Suprapubic skin (tissue), 4 donors: ENCODE results near the gene MSANTD4. TPM values are rescaled to one million over a fixed set of nuclear protein-coding genes. Genes with fewer than 3 reads are reported as not detected.

ENCODE experiments used
- DNase-seq, 2 donors: peaks; one replicate each; pipeline ENCODE4 v3.0.0-alpha.2; 2019; ENCODE audit warnings: low spot score in 2 of 2
- H3K27ac ChIP-seq: fragments of 200-600 bp; sonication (generic); one replicate; pipeline ENCODE4 v1.5.1; 2019
- H3K27me3 ChIP-seq: fragments of 200-600 bp; sonication (generic); one replicate; pipeline ENCODE4 v1.5.1; 2019
- H3K36me3 ChIP-seq: fragments of 200-600 bp; sonication (generic); one replicate; pipeline ENCODE4 v1.5.1; 2019
- H3K4me1 ChIP-seq: fragments of 200-600 bp; sonication (generic); one replicate; pipeline ENCODE4 v1.5.1; 2019
- H3K4me3 ChIP-seq: fragments of 200-600 bp; sonication (generic); one replicate; pipeline ENCODE4 v1.5.1; 2019; ENCODE audit warnings: mild to moderate bottlenecking
- H3K9me3 ChIP-seq: fragments of 200-600 bp; sonication (generic); one replicate; pipeline ENCODE4 v1.5.1; 2019
- EP300 ChIP-seq: sonication (generic); formaldehyde crosslinking; IDR thresholded peaks from one replicate; pipeline ENCODE4 v1.6.1; 2017; ENCODE audit warnings: antibody characterized with exemption
- POLR2A ChIP-seq, 2 donors: fragments of 450-650 bp; IDR thresholded peaks; one replicate each; pipeline ENCODE4 v1.6.1; 2017; ENCODE audit warnings: antibody characterized with exemption in 2 of 2, mild to moderate bottlenecking in 2 of 2, moderate library complexity in 2 of 2
- POLR2AphosphoS5 ChIP-seq, 3 donors: sonication (generic); formaldehyde crosslinking; IDR thresholded peaks; one replicate each; pipeline ENCODE4 v1.6.1; 2017; ENCODE audit warnings: antibody characterized with exemption in 3 of 3
- WGBS: methylation state at CpG from one replicate; pipeline ENCODE4 v1.1.5; 2018; 5-methylcytosine and 5-hydroxymethylcytosine counted together
- total RNA-seq, 4 donors: library from RNA; depleted of rRNA; stranded (reverse); fragments of >200 nt; gene quantifications; one replicate each; pipeline ENCODE4 v1.1.0, GENCODE V29; 2016
- TF ChIP-seq, protein P1 (sequence below), 2 donors: fragments of 200-600 bp in 1 of 2; fragments of 450-650 bp in 1 of 2; sonication (generic) in 1 of 2; IDR thresholded peaks; one replicate each; pipeline ENCODE4 v1.5.1; 2016 to 2019; ENCODE audit warnings: antibody characterized with exemption in 2 of 2, mild to moderate bottlenecking in 1 of 2, moderate library complexity in 1 of 2

MSANTD4 gene
- total RNA-seq, 4 donors from 2014 or later, result 5.2 to 28.3 (median 9.8) TPM

DNA sequence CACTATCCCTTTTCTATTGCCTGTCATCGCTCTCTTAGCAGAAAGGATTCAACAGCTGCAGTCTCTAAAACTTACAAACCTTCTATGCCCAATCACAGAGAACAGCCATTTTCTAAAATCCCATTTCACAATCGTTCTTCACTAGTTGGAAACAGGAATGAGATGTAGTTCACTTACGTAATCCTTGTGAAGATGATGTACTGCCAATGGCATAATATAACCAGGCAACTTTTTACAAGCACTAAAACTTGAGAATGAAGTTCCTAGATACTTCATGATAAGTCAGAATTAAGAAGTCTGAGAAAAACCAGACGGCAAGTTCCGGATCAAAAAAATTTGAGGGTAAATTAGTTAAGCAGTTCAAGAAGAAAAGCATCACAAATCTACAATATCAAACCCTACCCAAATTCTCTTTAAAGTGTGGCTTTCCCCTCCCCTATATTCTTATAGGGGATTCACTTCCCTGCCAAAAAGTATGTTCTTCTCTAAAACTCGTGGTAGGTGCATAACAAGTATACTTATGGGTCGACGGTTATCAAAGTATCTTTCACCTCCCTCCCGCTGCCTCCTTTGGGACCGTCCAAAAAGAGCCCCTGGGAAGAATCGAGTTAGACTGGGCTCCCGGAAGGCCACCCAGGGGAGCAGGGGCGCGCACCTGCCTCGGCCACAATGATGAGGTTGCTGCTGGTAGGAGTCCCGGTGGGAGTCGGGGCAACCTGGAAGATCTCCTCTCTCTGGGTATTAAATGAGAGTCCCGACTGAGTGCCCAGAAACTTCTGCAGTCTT, 666 bp downstream of the MSANTD4 start:
- Histone ChIP-seq H3K4me3 (peak overlapping the region; percentile 96), H3K9me3 (no peaks in the 10 kb centered on the region), H3K36me3 (no peaks in the 10 kb centered on the region), H3K27me3 (peaks cover 8% of the 10 kb centered on the region), H3K27ac (peak overlapping the region; percentile 81), H3K4me1 (peaks cover 26% of the 10 kb centered on the region)
- no peak for DNase-seq
- WGBS, result 15% methylated on average over 18 of the region's 18 CpGs
- TF ChIP-seq POLR2AphosphoS5 (IDR thresholded peaks at IDR 0.05) (no peak), EP300 (no peak), POLR2A (IDR thresholded peaks at IDR 0.05) (no peak)
- TF ChIP-seq, protein P1, sequence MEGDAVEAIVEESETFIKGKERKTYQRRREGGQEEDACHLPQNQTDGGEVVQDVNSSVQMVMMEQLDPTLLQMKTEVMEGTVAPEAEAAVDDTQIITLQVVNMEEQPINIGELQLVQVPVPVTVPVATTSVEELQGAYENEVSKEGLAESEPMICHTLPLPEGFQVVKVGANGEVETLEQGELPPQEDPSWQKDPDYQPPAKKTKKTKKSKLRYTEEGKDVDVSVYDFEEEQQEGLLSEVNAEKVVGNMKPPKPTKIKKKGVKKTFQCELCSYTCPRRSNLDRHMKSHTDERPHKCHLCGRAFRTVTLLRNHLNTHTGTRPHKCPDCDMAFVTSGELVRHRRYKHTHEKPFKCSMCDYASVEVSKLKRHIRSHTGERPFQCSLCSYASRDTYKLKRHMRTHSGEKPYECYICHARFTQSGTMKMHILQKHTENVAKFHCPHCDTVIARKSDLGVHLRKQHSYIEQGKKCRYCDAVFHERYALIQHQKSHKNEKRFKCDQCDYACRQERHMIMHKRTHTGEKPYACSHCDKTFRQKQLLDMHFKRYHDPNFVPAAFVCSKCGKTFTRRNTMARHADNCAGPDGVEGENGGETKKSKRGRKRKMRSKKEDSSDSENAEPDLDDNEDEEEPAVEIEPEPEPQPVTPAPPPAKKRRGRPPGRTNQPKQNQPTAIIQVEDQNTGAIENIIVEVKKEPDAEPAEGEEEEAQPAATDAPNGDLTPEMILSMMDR (IDR thresholded peaks at IDR 0.05), result no peak

DNA sequence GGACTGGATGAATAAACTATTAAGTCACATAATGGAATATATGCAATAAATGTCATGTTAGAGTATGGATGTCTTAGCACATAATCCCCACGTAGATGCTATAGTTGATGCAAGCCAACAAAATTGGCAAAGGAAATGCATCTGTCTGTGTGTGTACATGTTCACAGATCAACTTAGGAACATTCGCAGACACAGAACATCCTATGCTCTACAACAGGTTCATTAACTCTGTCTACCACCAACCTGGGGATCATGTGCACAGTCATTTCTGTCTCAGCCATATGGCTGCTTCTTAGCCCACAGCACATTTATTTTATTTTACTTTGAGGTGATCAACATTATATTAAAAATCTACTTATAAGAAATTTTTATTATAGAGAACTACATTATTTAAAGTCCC, 4.9 kb downstream of the MSANTD4 start:
- 83% methylated on average over 2 of the region's 2 CpGs for WGBS
- TF ChIP-seq, protein P1 (IDR thresholded peaks at IDR 0.05), result no peak
- TF ChIP-seq POLR2A (IDR thresholded peaks at IDR 0.05) (no peak), EP300 (no peak), POLR2AphosphoS5 (IDR thresholded peaks at IDR 0.05) (no peak)
- Histone ChIP-seq H3K27ac (no peak overlapping the region), H3K27me3 (no peaks in the 10 kb centered on the region), H3K9me3 (no peaks in the 10 kb centered on the region), H3K4me1 (peaks cover 26% of the 10 kb centered on the region), H3K4me3 (no peak overlapping the region), H3K36me3 (no peaks in the 10 kb centered on the region)
- no peak for DNase-seq

DNA sequence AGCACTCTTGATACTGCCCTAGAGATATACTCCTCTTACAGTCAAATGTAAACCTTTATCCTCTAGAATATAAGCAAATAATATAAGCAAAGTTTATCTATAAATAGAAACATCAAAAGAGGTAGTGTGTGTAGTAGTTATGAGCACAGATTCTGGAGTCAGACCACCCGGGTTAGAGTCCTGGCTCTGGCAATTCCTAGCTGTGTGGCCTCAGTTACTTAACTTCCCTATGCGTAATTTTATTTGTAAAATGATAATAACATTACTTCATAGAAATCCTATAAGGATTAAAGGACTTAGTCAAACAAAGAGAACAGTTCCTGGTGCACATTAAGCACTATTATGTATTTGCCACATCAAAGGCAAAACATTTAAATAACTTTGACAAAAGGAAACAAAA, 7.0 kb downstream of the MSANTD4 start:
- WGBS, result 80% methylated on average over 2 of the region's 2 CpGs
- Histone ChIP-seq H3K27ac (no peak overlapping the region), H3K4me1 (peaks cover 11% of the 10 kb centered on the region), H3K36me3 (peaks cover 10% of the 10 kb centered on the region), H3K9me3 (no peaks in the 10 kb centered on the region), H3K4me3 (no peak overlapping the region), H3K27me3 (no peaks in the 10 kb centered on the region)
- no peak for DNase-seq
- no peak for TF ChIP-seq POLR2A (IDR thresholded peaks at IDR 0.05)
- no peak for TF ChIP-seq EP300
- no peak for TF ChIP-seq POLR2AphosphoS5 (IDR thresholded peaks at IDR 0.05)
- TF ChIP-seq, protein P1 (IDR thresholded peaks at IDR 0.05), result no peak

DNA sequence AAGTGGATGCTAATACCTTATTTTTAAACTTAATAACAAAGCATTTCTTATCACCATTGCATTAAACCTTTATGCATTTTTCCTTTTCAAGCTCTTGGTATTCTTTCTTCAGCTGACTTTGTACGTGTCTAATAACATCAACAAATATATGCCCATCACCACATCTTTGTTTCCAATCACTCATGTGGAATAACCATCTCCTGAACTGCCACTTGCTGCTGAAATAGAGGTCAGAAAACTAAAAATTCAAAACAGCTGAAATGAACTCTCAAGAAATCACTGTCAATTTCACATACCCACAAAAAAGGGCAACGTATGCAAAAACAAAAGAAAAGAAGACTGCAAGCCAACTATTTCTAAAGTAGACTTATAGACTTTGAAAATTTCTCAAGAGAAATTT, 7.4 kb downstream of the MSANTD4 start:
- TF ChIP-seq POLR2A (IDR thresholded peaks at IDR 0.05) (no peak), EP300 (no peak), POLR2AphosphoS5 (IDR thresholded peaks at IDR 0.05) (no peak)
- TF ChIP-seq, protein P1 (IDR thresholded peaks at IDR 0.05), result no peak
- DNase-seq, result no peak

DNA sequence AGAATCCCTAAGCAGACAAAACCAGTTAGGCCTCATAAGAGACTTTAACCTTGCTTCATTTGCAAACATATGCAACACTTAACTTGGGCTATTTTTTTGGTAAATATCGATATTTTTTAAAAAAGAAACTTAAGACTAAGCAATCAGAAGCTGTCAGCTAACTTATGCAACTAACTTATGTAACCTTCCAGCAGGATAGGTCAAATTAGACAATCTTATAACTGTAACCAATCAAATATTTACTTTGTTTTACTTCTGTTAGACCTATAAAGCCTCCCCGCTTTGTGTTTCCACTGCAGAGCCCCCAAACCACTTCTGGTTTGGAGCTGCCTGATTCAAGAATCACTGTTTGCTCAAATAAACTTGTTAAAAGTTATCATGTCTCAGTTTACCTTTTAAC, 8.0 kb downstream of the MSANTD4 start:
- Histone ChIP-seq H3K4me3 (no peak overlapping the region), H3K4me1 (peaks cover 8% of the 10 kb centered on the region), H3K27ac (no peak overlapping the region), H3K36me3 (peaks cover 21% of the 10 kb centered on the region), H3K27me3 (no peaks in the 10 kb centered on the region), H3K9me3 (no peaks in the 10 kb centered on the region)
- TF ChIP-seq POLR2A (IDR thresholded peaks at IDR 0.05) (no peak), EP300 (no peak), POLR2AphosphoS5 (IDR thresholded peaks at IDR 0.05) (no peak)
- TF ChIP-seq, protein P1 (IDR thresholded peaks at IDR 0.05), result no peak
- DNase-seq, result no peak
- WGBS, result 92% methylated on average over 2 of the region's 2 CpGs

More for the DNA sequence above, 7.4 kb downstream of the MSANTD4 start:
- Histone ChIP-seq H3K27me3 (no peaks in the 10 kb centered on the region), H3K36me3 (peaks cover 15% of the 10 kb centered on the region), H3K9me3 (no peaks in the 10 kb centered on the region), H3K4me3 (no peak overlapping the region), H3K4me1 (peaks cover 8% of the 10 kb centered on the region), H3K27ac (no peak overlapping the region)
- WGBS, result 86% methylated on average over 2 of the region's 2 CpGs
